NCI-H1092 (cell line): ENCODE results near the gene APC2.
"Not testable (repeated sequence)": the region's sequence is repeated elsewhere in the genome, so short reads cannot be mapped to it uniquely, and the experiment has no call there.

Source experiments
- DNase-seq: peaks from one replicate; lab custom pipeline; 2025; lab: John Stamatoyannopoulos, UW

The APC2 gene

GRCh38 chr19:1467490-1468273 lies 17.8 kb downstream of the APC2 start:
- DNase-seq, result no peak

- DNase-seq, result no peak
Observed at GRCh38 chr19:1468274-1468820, 18.4 kb downstream of the APC2 start.

GRCh38 chr19:1468821-1469254 lies 18.9 kb downstream of the APC2 start:
- no peak for DNase-seq

- no peak for DNase-seq
Observed at GRCh38 chr19:1469255-1470054, 19.5 kb downstream of the APC2 start.

GRCh38 chr19:1470055-1470304 lies 20.1 kb downstream of the APC2 start:
- DNase-seq, result no peak

GRCh38 chr19:1470305-1471009 lies 20.5 kb downstream of the APC2 start:
- no peak for DNase-seq

GRCh38 chr19:1471010-1471514 lies 21.1 kb downstream of the APC2 start:
- DNase-seq, result no peak

- no peak for DNase-seq
Observed at GRCh38 chr19:1471515-1472160, 21.7 kb downstream of the APC2 start.

GRCh38 chr19:1472231-1473084 lies 22.5 kb downstream of the APC2 start:
- no peak for DNase-seq

- DNase-seq, result no peak
Observed at GRCh38 chr19:1473085-1473851, 23.3 kb downstream of the APC2 start.

GRCh38 chr19:1474011-1474764 lies 24.3 kb downstream of the APC2 start:
- no peak for DNase-seq

GRCh38 chr19:1474765-1475351 lies 24.9 kb downstream of the APC2 start:
- DNase-seq, result no peak

GRCh38 chr19:1475751-1476437 lies 26.0 kb downstream of the APC2 start:
- DNase-seq, result no peak

- DNase-seq, result not testable (repeated sequence)
Observed at GRCh38 chr19:1477056-1477455, 27.1 kb downstream of the APC2 start.

GRCh38 chr19:1478934-1479707 lies 29.2 kb downstream of the APC2 start, which contains the start of gene C19orf25:
Gene C19orf25 (minus strand): TSS chr19:1479215. CDS start chr19:1478903, 312 bp downstream.
- peak; percentile 88 for DNase-seq

GRCh38 chr19:1481224-1481892 lies 31.4 kb downstream of the APC2 start:
- DNase-seq, result no peak

- DNase-seq, result no peak
Observed at GRCh38 chr19:1481893-1482360, 32.0 kb downstream of the APC2 start.
